SIG-M5 (cell line): ENCODE results near the gene MICB.
"Not testable (repeated sequence)": the region's sequence is repeated elsewhere in the genome, so short reads cannot be mapped to it uniquely, and the experiment has no call there.

Experiments used
- DNase-seq: peaks from one replicate; lab custom pipeline; 2025; lab: John Stamatoyannopoulos, UW

The MICB gene

GRCh38 chr6:31474871-31475286 is 23.1 kb upstream of the MICB start:
- no peak for DNase-seq

- DNase-seq, result no peak
Measured at GRCh38 chr6:31476515-31477139, 21.3 kb upstream of the MICB start.

DNA sequence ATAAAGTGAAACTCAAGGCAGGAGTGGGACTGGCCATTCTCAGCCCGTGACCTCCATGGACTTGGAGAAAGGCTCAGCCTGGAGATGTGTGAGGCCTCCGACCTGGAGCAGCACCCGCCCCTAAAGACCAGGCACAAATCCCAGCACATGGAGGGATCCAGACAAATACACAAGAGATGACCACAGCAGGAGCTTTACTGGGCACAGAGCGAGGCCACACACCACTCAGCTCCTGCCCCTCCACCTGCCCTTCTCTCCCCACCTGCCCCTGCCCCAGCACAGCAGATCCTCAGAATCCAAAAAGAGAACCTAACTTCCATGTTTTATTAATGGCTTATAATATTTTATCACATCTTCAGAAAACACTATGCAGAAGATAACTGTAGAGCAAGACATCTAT is 20.4 kb upstream of the MICB start:
- no peak for DNase-seq

GRCh38 chr6:31478186-31478950 is 19.6 kb upstream of the MICB start:
- DNase-seq, result no peak

GRCh38 chr6:31479151-31479932 is 18.6 kb upstream of the MICB start:
- no peak for DNase-seq

GRCh38 chr6:31479933-31480535 is 17.9 kb upstream of the MICB start:
- no peak for DNase-seq

DNA sequence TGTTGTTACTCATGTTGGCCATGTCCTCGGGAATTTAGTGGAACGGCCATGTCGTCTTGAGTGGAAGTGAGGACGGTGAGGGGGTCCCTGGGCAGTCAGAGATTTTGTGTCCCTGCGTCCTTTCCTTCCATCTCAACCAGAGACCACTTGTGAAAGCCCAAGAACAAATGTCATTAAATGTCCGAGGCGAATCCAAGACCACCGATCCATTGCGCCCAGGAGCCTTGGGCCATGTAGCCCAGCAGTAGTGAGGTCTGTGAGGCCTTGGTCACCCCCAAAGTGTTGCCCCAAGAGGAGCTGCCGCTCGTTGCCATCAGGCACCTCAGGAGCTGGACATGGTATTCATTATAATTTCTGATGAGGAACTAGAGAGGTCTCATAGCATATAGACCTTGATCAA is 17.4 kb upstream of the MICB start:
- DNase-seq, result no peak

GRCh38 chr6:31483392-31483791 is 14.6 kb upstream of the MICB start:
- no peak for DNase-seq

- no peak for DNase-seq
Measured at GRCh38 chr6:31485055-31485454, 12.9 kb upstream of the MICB start.

GRCh38 chr6:31486065-31486837 is 11.7 kb upstream of the MICB start:
- not testable (repeated sequence) for DNase-seq

DNA sequence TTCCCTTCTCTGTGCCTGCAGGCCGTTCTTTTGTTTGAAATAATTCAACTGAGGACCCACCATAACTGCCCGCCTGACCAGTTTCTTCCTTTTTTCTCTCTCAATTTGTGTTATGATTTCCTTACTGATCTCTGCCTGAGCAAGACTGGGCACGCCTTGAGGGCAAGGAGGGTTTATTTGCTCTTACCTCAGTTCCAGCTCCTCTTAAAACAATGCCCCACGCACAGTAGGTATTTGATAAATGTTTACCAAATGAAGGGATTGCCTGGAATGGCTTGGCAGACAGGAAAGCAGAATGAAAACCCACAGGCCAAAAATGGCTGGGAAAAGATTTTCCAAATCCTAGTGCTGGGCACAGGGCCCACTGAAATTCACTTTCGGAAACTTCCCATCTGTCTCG is 10.3 kb upstream of the MICB start:
- DNase-seq, result not testable (repeated sequence)

- no peak for DNase-seq
Measured at GRCh38 chr6:31489086-31489485, 8.9 kb upstream of the MICB start.

GRCh38 chr6:31490115-31490873 is 7.7 kb upstream of the MICB start:
- no peak for DNase-seq

DNA sequence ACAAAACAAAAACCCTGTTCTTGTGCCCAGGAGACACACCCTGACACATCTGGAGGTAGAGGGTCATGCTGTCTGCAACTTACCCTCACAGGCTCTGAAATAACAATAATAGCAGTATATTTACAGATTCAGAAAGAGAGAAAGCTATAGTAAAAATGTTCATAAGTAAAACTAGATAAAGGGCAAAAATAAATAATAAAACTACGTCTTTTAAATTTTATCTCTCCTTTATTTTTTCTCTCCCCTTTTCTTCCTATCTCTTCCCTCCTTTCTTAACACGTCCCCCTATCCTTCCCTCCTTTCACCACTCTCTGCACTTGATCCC is 4.4 kb upstream of the MICB start:
- not testable (repeated sequence) for DNase-seq

DNA sequence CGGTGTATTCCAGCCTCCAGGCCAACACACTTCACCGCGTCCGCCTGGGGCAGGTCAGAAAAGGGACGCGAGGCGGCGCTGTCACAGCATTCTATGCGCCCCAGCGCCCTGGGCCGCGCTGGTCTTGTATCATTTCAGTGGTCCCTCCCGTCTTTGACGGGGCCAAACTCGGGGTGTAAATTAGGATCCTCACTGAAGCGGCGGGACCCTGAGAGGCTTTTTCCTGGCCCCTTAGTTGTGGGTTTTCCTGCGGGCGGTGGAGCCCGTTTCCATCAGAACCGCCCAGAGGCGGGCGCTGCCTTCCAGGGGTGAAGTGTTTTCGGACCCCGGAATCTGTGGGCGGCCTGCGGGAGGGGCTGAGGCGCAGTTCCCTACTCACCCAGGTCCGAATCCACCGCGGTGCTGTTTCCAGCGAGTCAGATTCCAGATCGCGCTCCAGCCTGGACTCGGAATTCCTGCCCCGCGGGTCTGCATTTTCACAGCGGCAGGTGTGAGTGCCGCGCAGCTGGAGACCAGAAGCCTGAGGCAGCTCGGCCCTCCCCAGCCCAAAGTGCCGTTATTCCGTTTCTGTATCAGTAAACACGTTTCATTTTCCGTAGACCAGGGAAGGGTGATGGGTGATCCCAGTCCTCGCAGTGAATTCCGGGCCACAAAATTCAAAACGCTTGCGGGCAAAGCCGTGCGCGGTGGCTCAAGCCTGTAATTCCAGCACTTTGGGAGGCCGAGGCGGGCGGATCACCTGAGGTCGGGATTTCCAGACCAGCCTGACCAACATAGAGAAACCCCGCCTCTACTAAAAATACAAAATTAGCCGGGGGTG is 3.9 kb upstream of the MICB start:
- DNase-seq, result no peak

- no peak for DNase-seq
Measured at GRCh38 chr6:31495580-31495979, 2.4 kb upstream of the MICB start.

DNA sequence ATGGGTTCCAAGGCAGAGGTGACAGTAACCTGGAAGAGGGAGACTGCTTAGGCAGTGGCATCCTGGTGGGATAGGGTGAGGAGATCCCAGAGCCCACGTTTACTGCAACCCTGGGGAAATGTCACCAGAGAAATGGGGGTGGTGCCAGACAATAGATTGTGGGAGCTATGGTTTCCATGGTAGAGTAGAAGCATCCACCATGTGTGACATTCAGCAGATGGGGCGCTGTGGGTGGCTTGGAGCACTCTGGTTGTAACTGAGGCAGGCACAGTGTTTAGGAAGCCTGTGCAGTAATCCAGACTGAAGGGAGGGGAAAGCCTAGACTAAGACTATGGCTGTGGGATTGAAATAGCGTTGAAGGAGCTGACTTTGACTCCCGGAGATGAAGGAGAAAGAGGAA is 1.1 kb upstream of the MICB start:
- DNase-seq, result not testable (repeated sequence)

DNA sequence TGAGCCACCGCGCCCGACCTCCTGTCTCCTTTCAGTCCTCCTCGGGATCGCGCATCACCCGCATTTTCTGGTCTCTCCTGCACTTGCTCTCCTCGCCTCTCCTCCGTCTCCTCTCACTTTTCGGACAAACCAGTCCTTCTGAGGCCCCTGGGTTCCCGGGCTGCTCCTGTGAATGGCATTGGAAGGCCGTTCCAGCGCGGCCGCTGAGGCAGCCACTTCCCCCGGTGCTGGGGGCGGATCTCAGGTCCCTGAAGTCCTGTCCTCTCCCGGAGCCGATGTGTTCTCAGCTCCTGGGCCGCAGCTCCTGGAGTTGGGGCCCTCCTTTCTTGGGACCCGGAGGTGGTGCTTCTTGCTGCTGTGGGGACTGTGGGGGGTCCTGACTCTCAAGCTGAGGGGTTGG is 803 bp downstream of the MICB start:
- no peak for DNase-seq

DNA sequence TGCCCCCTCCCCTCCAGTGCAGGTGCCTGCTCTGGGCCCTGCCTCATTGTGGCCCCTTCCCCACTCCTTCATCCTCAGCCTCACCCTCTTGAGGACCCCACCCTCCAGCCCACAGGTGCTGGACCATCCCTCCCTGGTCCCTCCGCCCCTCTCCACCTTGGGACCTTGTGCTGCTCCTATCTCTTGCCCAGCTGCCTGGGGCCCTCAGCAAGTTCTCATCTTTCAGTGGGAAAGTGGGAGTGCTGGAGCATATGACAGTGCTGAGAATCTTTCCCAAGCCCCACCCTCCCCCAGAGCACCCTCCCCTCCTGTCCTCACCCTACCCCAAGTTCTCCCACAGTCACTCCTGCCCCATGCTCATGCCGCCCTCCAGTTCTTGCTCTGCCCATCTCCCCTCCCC is 1.7 kb downstream of the MICB start:
- not testable (repeated sequence) for DNase-seq

DNA sequence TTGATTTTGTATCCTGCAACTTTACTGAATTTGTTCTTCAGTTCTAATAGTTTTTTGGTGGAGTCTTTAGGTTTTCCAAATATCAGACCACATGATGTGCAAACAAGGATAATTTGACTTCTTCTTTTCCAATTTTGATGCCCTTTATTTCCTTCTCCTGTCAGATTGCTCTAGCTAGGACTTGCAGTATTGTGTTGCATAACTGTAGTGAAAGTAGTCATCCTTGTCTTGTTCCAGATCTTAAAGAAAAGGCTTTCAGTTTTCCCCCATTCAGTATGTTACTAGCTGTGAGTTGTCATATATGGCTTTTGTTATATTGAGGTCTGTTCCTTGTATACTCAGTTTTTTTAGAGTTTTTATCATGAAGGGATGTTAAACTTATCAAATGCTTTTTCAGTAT is 4.6 kb downstream of the MICB start:
- DNase-seq, result no peak
